NB4 (cell line): ENCODE results near the gene ALPG.

Experiments
- MYC ChIP-seq: IDR thresholded peaks from 2 replicates; pipeline ENCODE4 v1.6.1; 2011; ENCODE audit warnings: low read depth, low read length
- POLR2A ChIP-seq: IDR thresholded peaks from 2 replicates; pipeline ENCODE4 v1.6.1; 2011; ENCODE audit warnings: mild to moderate bottlenecking; ENCODE audit not compliant: insufficient read length; ENCODE audit errors: extremely low read depth
- TF ChIP-seq, protein P1 (sequence below): IDR thresholded peaks from one replicate; pipeline ENCODE4 v1.5.1; 2012; ENCODE audit warnings: low read depth, low read length

DNA sequence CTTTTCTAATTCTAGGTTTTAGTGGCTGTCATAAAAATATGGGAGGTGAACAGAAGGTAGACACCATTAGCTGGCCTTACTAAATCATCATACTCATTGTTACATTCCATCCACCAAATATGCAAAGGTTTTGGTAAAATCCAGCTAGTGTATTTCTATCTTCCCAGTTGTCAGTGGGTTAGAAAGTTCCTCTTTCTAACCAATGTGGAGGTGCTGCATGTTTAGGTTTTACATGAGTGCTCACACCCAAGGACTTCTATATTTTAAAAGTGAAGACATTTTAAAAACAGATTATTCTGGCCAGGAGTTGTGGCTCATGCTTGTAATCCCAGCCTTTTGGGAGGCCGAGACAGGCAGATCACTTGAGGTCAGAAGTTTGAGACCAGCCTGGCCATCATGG, 22.2 kb upstream of the ALPG start:
- TF ChIP-seq, protein P1, sequence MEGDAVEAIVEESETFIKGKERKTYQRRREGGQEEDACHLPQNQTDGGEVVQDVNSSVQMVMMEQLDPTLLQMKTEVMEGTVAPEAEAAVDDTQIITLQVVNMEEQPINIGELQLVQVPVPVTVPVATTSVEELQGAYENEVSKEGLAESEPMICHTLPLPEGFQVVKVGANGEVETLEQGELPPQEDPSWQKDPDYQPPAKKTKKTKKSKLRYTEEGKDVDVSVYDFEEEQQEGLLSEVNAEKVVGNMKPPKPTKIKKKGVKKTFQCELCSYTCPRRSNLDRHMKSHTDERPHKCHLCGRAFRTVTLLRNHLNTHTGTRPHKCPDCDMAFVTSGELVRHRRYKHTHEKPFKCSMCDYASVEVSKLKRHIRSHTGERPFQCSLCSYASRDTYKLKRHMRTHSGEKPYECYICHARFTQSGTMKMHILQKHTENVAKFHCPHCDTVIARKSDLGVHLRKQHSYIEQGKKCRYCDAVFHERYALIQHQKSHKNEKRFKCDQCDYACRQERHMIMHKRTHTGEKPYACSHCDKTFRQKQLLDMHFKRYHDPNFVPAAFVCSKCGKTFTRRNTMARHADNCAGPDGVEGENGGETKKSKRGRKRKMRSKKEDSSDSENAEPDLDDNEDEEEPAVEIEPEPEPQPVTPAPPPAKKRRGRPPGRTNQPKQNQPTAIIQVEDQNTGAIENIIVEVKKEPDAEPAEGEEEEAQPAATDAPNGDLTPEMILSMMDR, result no peak
- TF ChIP-seq POLR2A (no peak), MYC (no peak)
